ENCODE measurements around the gene RHOF.

GRCh38 chr12:121808623-121809022, 15.1 kb upstream of the RHOF start:
- TF ChIP-seq ARNTL (CRISPR knock-in tag; IDR thresholded peaks at IDR 0.05) (no peak), JUND (CRISPR knock-in tag; IDR thresholded peaks at IDR 0.05) (no peak), ZNF776 (CRISPR knock-in tag; IDR thresholded peaks at IDR 0.05) (no peak), HNRNPH1 (optimal IDR thresholded peaks at IDR 0.05; ENCODE audit: low read depth, low read length) (no peak), ZBTB49 (CRISPR knock-in tag; IDR thresholded peaks at IDR 0.05; ENCODE audit: borderline replicate concordance) (no peak), BRD4 (CRISPR knock-in tag; IDR thresholded peaks at IDR 0.05) (no peak), CSRNP1 (CRISPR knock-in tag; IDR thresholded peaks at IDR 0.05) (no peak), POLR2A (IDR thresholded peaks at IDR 0.05; ENCODE audit: insufficient read depth in 1 of 2, low read depth in 2 of 2, low read length in 2 of 2) (no peak), ESRRA (CRISPR knock-in tag; IDR thresholded peaks at IDR 0.05; ENCODE audit: low read depth) (no peak), KDM3A (CRISPR knock-in tag; IDR thresholded peaks at IDR 0.05; ENCODE audit: low read depth) (no peak)

Measured in HepG2 (cell line).